Neural cell (in vitro differentiated cells): ENCODE measurements around the gene CDC16. TPM values are rescaled to one million over a fixed set of nuclear protein-coding genes. Genes with fewer than 3 reads are reported as not detected.
"Not testable (repeated sequence)": the region's sequence is repeated elsewhere in the genome, so short reads cannot be mapped to it uniquely, and the experiment has no call there.

ENCODE experiments used
- H2AFZ ChIP-seq: fragments of 200-600, 300-800 bp; sonication (generic), shearing (Covaris generic); 2 replicates; pipeline ENCODE4 v1.6.0; 2014; ENCODE audit warnings: low read depth, mild to moderate bottlenecking, antibody characterized with exemption, low read length, moderate library complexity
- H3F3A ChIP-seq: fragments of 200-600 bp; shearing (Covaris generic); 2 replicates; pipeline ENCODE4 v1.6.1; 2016; ENCODE audit warnings: mild to moderate bottlenecking, moderate library complexity, mixed read lengths, antibody characterized with exemption, low read length; ENCODE audit not compliant: insufficient read depth, poor library complexity, severe bottlenecking
- H3K27ac ChIP-seq: fragments of 200-600, 300-800 bp; sonication (generic), shearing (Covaris generic); 2 replicates; pipeline ENCODE4 v1.5.1; 2014; ENCODE audit warnings: mild to moderate bottlenecking, low read length, moderate library complexity
- H3K27me3 ChIP-seq: fragments of 300-800, 200-600 bp; sonication (generic), shearing (Covaris generic); 2 replicates; pipeline ENCODE4 v1.6.0; 2014; ENCODE audit warnings: mild to moderate bottlenecking, low read depth, low read length, moderate library complexity; ENCODE audit not compliant: insufficient read depth
- H3K36me3 ChIP-seq: fragments of 300-800, 200-600 bp; sonication (generic), shearing (Covaris generic); 2 replicates; pipeline ENCODE4 v1.5.1; 2014; ENCODE audit warnings: mild to moderate bottlenecking, antibody characterized with exemption, low read length, moderate library complexity; ENCODE audit not compliant: insufficient read depth
- H3K4me2 ChIP-seq: fragments of 300-800, 200-600 bp; sonication (generic), shearing (Covaris generic); 2 replicates; pipeline ENCODE4 v1.6.0; 2014; ENCODE audit warnings: mild to moderate bottlenecking, low read length
- H3K4me3 ChIP-seq: fragments of 300-800, 200-600 bp; sonication (generic), shearing (Covaris generic); 2 replicates; pipeline ENCODE4 v1.5.1; 2014; ENCODE audit warnings: mild to moderate bottlenecking, low read length, moderate library complexity
- H3K79me2 ChIP-seq: fragments of 200-600 bp; shearing (Covaris generic); replicated peaks from 2 replicates; pipeline ENCODE4 v1.6.0; 2014; ENCODE audit warnings: mild to moderate bottlenecking, low read length, moderate library complexity; ENCODE audit not compliant: insufficient read depth
- H3K9ac ChIP-seq: fragments of 300-800, 200-600 bp; sonication (generic), shearing (Covaris generic); 2 replicates; pipeline ENCODE4 v1.6.1; 2016; ENCODE audit warnings: mild to moderate bottlenecking, low read length, mixed read lengths
- H3K9me2 ChIP-seq: fragments of 200-600 bp; shearing (Covaris generic); 2 replicates; pipeline ENCODE4 v1.6.1; 2016; ENCODE audit warnings: mild to moderate bottlenecking, low read length, mixed read lengths; ENCODE audit not compliant: insufficient read depth
- H3K9me3 ChIP-seq: fragments of 200-600, 300-800 bp; sonication (generic), shearing (Covaris generic); 2 replicates; pipeline ENCODE4 v1.6.1; 2016; ENCODE audit warnings: mild to moderate bottlenecking, mixed run types, low read length, moderate library complexity, mixed read lengths
- H4K20me1 ChIP-seq: fragments of 200-600 bp; shearing (Covaris generic); 2 replicates; pipeline ENCODE4 v1.6.1; 2016; ENCODE audit warnings: mild to moderate bottlenecking, mixed run types; ENCODE audit not compliant: insufficient read depth
- EP300 ChIP-seq: fragments of 450-650 bp; conservative IDR thresholded peaks from 2 replicates; pipeline ENCODE4 v1.6.1; 2014; ENCODE audit warnings: antibody characterized with exemption, mild to moderate bottlenecking, moderate library complexity; ENCODE audit not compliant: poor library complexity, severe bottlenecking
- EZH2 ChIP-seq: fragments of 200-600, 300-800 bp; shearing (Covaris generic), sonication (generic); IDR thresholded peaks from 2 replicates; pipeline ENCODE4 v1.6.1; 2014; ENCODE audit warnings: antibody characterized with exemption, low read length, borderline replicate concordance, mild to moderate bottlenecking; ENCODE audit not compliant: insufficient read depth, poor library complexity, severe bottlenecking
- MXI1 ChIP-seq: fragments of 450-650 bp; conservative IDR thresholded peaks from 2 replicates; pipeline ENCODE4 v1.6.1; 2014; ENCODE audit warnings: antibody characterized with exemption, mild to moderate bottlenecking; ENCODE audit not compliant: poor library complexity, severe bottlenecking
- POLR2AphosphoS5 ChIP-seq: IDR thresholded peaks from 2 replicates; pipeline ENCODE4 v1.6.1; 2012
- RAD21 ChIP-seq: fragments of 450-650 bp; conservative IDR thresholded peaks from 2 replicates; pipeline ENCODE4 v1.6.1; 2014; ENCODE audit warnings: antibody characterized with exemption, mild to moderate bottlenecking, moderate library complexity
- SMC3 ChIP-seq: fragments of 450-650 bp; conservative IDR thresholded peaks from 2 replicates; pipeline ENCODE4 v1.6.1; 2014; ENCODE audit warnings: antibody characterized with exemption, mild to moderate bottlenecking, moderate library complexity; ENCODE audit not compliant: poor library complexity
- TAF1 ChIP-seq: IDR thresholded peaks from 2 replicates; pipeline ENCODE4 v1.6.1; 2012; ENCODE audit warnings: low read depth
- polyA plus RNA-seq: library from polyadenylated mRNA; depleted of rRNA; stranded (reverse); fragments of >200 nt; gene quantifications from 2 replicates; pipeline ENCODE4 v1.2.3, GENCODE V29; 2014
- TF ChIP-seq, protein P1 (sequence below): fragments of 450-650 bp; IDR thresholded peaks from 2 replicates; pipeline ENCODE4 v1.5.1; 2014; ENCODE audit warnings: antibody characterized with exemption, mild to moderate bottlenecking, moderate library complexity; ENCODE audit not compliant: poor library complexity, severe bottlenecking
- TF ChIP-seq, protein P2 (sequence below): IDR thresholded peaks from 2 replicates; pipeline ENCODE4 v1.6.1; 2012; ENCODE audit warnings: borderline replicate concordance

Gene CDC16
- polyA plus RNA-seq, 1 donor from 2014 or later, result 78.4 TPM

DNA sequence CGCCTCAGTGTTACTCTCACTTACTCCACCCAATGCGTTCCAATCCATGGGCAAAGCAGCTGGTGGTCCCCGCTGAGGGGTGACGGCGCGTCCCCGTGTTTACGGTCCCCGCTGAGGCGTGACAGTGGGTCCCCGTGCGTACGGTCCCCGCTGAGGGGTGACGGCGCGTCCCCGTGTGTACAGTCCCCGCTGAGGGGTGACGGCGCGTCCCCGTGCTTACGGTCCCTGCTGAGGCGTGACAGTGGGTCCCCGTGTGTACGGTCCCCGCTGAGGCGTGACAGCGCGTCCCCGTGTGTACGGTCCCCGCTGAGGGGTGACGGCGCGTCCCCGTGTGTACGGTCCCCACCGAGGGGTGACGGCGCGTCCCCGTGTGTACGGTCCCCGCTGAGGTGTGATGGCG, 36.1 kb upstream of the CDC16 start:
- TF ChIP-seq EP300, result no peak
- no peak for TF ChIP-seq MXI1
- no peak for TF ChIP-seq EZH2
- TF ChIP-seq, protein P1, sequence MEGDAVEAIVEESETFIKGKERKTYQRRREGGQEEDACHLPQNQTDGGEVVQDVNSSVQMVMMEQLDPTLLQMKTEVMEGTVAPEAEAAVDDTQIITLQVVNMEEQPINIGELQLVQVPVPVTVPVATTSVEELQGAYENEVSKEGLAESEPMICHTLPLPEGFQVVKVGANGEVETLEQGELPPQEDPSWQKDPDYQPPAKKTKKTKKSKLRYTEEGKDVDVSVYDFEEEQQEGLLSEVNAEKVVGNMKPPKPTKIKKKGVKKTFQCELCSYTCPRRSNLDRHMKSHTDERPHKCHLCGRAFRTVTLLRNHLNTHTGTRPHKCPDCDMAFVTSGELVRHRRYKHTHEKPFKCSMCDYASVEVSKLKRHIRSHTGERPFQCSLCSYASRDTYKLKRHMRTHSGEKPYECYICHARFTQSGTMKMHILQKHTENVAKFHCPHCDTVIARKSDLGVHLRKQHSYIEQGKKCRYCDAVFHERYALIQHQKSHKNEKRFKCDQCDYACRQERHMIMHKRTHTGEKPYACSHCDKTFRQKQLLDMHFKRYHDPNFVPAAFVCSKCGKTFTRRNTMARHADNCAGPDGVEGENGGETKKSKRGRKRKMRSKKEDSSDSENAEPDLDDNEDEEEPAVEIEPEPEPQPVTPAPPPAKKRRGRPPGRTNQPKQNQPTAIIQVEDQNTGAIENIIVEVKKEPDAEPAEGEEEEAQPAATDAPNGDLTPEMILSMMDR, result no peak
- TF ChIP-seq TAF1, result no peak
- Histone ChIP-seq H3K9me2 (no peaks in the 10 kb centered on the region), H2AFZ (no peak overlapping the region)

DNA sequence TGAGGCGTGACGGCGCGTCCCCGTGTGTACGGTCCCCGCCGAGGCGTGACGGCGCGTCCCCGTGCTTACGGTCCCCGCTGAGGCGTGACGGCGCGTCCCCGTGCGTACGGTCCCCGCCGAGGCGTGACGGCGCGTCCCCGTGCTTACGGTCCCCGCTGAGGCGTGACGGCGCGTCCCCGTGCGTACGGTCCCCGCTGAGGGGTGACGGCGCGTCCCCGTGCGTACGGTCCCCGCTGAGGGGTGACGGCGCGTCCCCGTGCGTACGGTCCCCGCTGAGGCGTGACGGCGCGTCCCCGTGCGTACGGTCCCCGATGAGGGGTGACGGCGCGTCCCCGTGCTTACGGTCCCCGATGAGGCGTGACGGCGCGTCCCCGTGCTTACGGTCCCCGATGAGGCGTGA, 35.2 kb upstream of the CDC16 start:
- not testable (repeated sequence) for H3K4me3 ChIP-seq, H2AFZ ChIP-seq

More for the DNA sequence above, 36.1 kb upstream of the CDC16 start:
- no peak overlapping the region for H3K9ac ChIP-seq
- no peaks in the 10 kb centered on the region for H4K20me1 ChIP-seq
- no peaks in the 10 kb centered on the region for H3F3A ChIP-seq
- H3K9me3 ChIP-seq, result no peaks in the 10 kb centered on the region
- H3K4me2 ChIP-seq, result no peak overlapping the region
- no peaks in the 10 kb centered on the region for H3K27me3 ChIP-seq
- no peak overlapping the region for H3K4me3 ChIP-seq
- H3K27ac ChIP-seq, result no peak overlapping the region
- H3K79me2 ChIP-seq, result no peaks in the 10 kb centered on the region
- H3K36me3 ChIP-seq, result no peaks in the 10 kb centered on the region

DNA sequence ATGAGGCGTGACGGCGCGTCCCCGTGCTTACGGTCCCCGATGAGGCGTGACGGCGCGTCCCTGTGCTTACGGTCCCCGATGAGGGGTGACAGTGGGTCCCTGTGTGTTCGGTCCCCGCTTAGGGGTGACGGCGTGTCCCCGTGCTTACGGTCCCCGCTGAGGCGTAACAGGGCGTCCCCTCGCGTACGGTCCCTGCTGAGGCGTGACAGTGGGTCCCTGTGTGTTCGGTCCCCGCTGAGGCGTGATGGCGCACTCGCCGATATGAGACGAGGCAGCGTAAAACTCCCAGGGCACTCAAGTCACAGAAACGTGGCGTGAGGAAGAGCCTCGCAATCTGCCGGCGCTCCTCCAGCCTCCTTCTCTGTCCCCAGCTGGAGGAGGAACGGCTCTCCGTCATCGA, 34.7 kb upstream of the CDC16 start:
- Histone ChIP-seq H3K9ac (no peak overlapping the region), H3K36me3 (no peaks in the 10 kb centered on the region), H3F3A (no peaks in the 10 kb centered on the region), H4K20me1 (no peaks in the 10 kb centered on the region), H3K4me3 (no peak overlapping the region), H3K79me2 (no peaks in the 10 kb centered on the region), H3K9me3 (no peaks in the 10 kb centered on the region), H2AFZ (no peak overlapping the region), H3K27me3 (no peaks in the 10 kb centered on the region), H3K4me2 (no peak overlapping the region), H3K27ac (no peak overlapping the region), H3K9me2 (no peaks in the 10 kb centered on the region)
- TF ChIP-seq EZH2 (no peak), RAD21 (no peak), TAF1 (no peak), SMC3 (no peak), POLR2AphosphoS5 (no peak), EP300 (no peak), MXI1 (no peak)
- TF ChIP-seq, protein P2, sequence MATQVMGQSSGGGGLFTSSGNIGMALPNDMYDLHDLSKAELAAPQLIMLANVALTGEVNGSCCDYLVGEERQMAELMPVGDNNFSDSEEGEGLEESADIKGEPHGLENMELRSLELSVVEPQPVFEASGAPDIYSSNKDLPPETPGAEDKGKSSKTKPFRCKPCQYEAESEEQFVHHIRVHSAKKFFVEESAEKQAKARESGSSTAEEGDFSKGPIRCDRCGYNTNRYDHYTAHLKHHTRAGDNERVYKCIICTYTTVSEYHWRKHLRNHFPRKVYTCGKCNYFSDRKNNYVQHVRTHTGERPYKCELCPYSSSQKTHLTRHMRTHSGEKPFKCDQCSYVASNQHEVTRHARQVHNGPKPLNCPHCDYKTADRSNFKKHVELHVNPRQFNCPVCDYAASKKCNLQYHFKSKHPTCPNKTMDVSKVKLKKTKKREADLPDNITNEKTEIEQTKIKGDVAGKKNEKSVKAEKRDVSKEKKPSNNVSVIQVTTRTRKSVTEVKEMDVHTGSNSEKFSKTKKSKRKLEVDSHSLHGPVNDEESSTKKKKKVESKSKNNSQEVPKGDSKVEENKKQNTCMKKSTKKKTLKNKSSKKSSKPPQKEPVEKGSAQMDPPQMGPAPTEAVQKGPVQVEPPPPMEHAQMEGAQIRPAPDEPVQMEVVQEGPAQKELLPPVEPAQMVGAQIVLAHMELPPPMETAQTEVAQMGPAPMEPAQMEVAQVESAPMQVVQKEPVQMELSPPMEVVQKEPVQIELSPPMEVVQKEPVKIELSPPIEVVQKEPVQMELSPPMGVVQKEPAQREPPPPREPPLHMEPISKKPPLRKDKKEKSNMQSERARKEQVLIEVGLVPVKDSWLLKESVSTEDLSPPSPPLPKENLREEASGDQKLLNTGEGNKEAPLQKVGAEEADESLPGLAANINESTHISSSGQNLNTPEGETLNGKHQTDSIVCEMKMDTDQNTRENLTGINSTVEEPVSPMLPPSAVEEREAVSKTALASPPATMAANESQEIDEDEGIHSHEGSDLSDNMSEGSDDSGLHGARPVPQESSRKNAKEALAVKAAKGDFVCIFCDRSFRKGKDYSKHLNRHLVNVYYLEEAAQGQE, result no peak
- TF ChIP-seq, protein P1, result no peak

More for the DNA sequence above, 35.2 kb upstream of the CDC16 start:
- not testable (repeated sequence) for H3K4me2 ChIP-seq, H3K36me3 ChIP-seq, H4K20me1 ChIP-seq, H3K27me3 ChIP-seq, H3K27ac ChIP-seq, H3K9ac ChIP-seq, H3K9me3 ChIP-seq, H3K9me2 ChIP-seq, H3F3A ChIP-seq, H3K79me2 ChIP-seq
